Smooth muscle cell of the brain vasculature (primary cell): Measurements from ENCODE around the gene KCNE4.

ENCODE experiments used
- DNase-seq: peaks from one replicate; pipeline ENCODE4 v3.0.0-alpha.2; 2012; ENCODE audit warnings: low read depth, low spot score

The KCNE4 gene

GRCh38 chr2:223051693-223052289, at the start of gene KCNE4:
Gene KCNE4 (plus strand): TSS chr2:223052190. CDS start chr2:223052831, 641 bp downstream.
- DNase-seq, result no peak

- DNase-seq, result no peak
These were observed 48.8 kb upstream of the KCNE4 start for GRCh38 chr2:223003191-223003590.

- DNase-seq, result no peak
These were observed 46.5 kb upstream of the KCNE4 start for GRCh38 chr2:223005496-223005895.

GRCh38 chr2:223007531-223007930, 44.5 kb upstream of the KCNE4 start:
- peak; percentile 43 for DNase-seq

- peak; percentile 50 for DNase-seq
These were observed 43.8 kb upstream of the KCNE4 start for GRCh38 chr2:223008162-223008561.

- DNase-seq, result no peak
These were observed 43.0 kb upstream of the KCNE4 start for GRCh38 chr2:223008956-223009355.

GRCh38 chr2:223010641-223011040, 41.3 kb upstream of the KCNE4 start:
- no peak for DNase-seq

- DNase-seq, result no peak
These were observed 39.7 kb upstream of the KCNE4 start for GRCh38 chr2:223012291-223012690.

- DNase-seq, result no peak
These were observed 32.5 kb upstream of the KCNE4 start for GRCh38 chr2:223019390-223019930.

GRCh38 chr2:223019987-223020717, 31.8 kb upstream of the KCNE4 start:
- no peak for DNase-seq

GRCh38 chr2:223020971-223021675, 30.9 kb upstream of the KCNE4 start:
- no peak for DNase-seq

GRCh38 chr2:223026357-223027110, 25.5 kb upstream of the KCNE4 start:
- DNase-seq, result no peak

GRCh38 chr2:223027442-223027841, 24.5 kb upstream of the KCNE4 start:
- no peak for DNase-seq

GRCh38 chr2:223029287-223029686, 22.7 kb upstream of the KCNE4 start:
- DNase-seq, result no peak

- no peak for DNase-seq
These were observed 19.5 kb upstream of the KCNE4 start for GRCh38 chr2:223032187-223033142.

- no peak for DNase-seq
These were observed 17.6 kb upstream of the KCNE4 start for GRCh38 chr2:223034221-223034975.

GRCh38 chr2:223036790-223037444, 15.1 kb upstream of the KCNE4 start:
- DNase-seq, result no peak

- no peak for DNase-seq
These were observed 14.6 kb upstream of the KCNE4 start for GRCh38 chr2:223037445-223037800.

- no peak for DNase-seq
These were observed 12.4 kb upstream of the KCNE4 start for GRCh38 chr2:223039618-223040017.
